Right lobe of liver (tissue), 6 donors: ENCODE measurements around the gene COL4A1. TPM values are rescaled to one million over a fixed set of nuclear protein-coding genes. Genes with fewer than 3 reads are reported as not detected.

Source experiments
- ATAC-seq, 4 donors: fragments of 200-7000 bp; cut with Tn5 transposase; one replicate each; pipeline ENCODE4 v1.9.1; 2020; ENCODE audit warnings: mild to moderate bottlenecking in 4 of 4, moderate library complexity in 4 of 4
- DNase-seq, 3 donors: peaks; one replicate each; pipeline ENCODE4 v3.0.0-alpha.2; 2020
- H3K27ac ChIP-seq, 3 donors: fragments of 200-600 bp; one replicate each; pipeline ENCODE4 v1.8.0; 2022
- H3K27me3 ChIP-seq, 2 donors: fragments of 200-600 bp; one replicate each; pipeline ENCODE4 v1.8.0; 2022
- H3K36me3 ChIP-seq, 4 donors: fragments of 200-600 bp; sonication (generic) in 1 of 4; one replicate each; pipeline versions ENCODE4 v1.5.1 to v1.8.0; 2017 to 2022; ENCODE audit warnings: control low read depth in 1 of 4
- H3K4me1 ChIP-seq, 4 donors: fragments of 200-600 bp; sonication (generic) in 1 of 4; one replicate each; pipeline versions ENCODE4 v1.5.1 to v1.8.0; 2017 to 2022; ENCODE audit warnings: control low read depth in 1 of 4
- H3K4me3 ChIP-seq, 3 donors: fragments of 200-600 bp; one replicate each; pipeline ENCODE4 v1.8.0; 2022
- H3K9me3 ChIP-seq, 4 donors: fragments of 200-600 bp; sonication (generic) in 1 of 4; one replicate each; pipeline versions ENCODE4 v1.5.1 to v1.8.0; 2017 to 2022; ENCODE audit warnings: control low read depth in 1 of 4
- CTCF ChIP-seq, 4 donors: fragments of 200-600 bp in 3 of 4; fragments of 450-650 bp in 1 of 4; IDR thresholded peaks; one replicate each; pipeline versions ENCODE4 v1.5.1 to v1.8.0; 2016 to 2022; ENCODE audit warnings: antibody characterized with exemption in 4 of 4, mild to moderate bottlenecking in 2 of 4
- POLR2A ChIP-seq: fragments of 450-650 bp; IDR thresholded peaks from one replicate; pipeline ENCODE4 v1.6.1; 2017; ENCODE audit warnings: antibody characterized with exemption, mild to moderate bottlenecking
- WGBS: methylation state at CpG from one replicate; pipeline ENCODE4 v1.1.6; 2018; ENCODE audit warnings: low coverage, low lambda C conversion rate; ENCODE audit not compliant: insufficient coverage; ENCODE audit errors: missing lambda C conversion rate; 5-methylcytosine and 5-hydroxymethylcytosine counted together
- intact Hi-C, 2 donors: fragments of 100-400 bp; cut with DNase I; formaldehyde crosslinking; loops; one replicate each; pipeline versions ENCODE4 v1.11.2 to v1.14.1; 2022
- total RNA-seq, 6 experiments: library from RNA; depleted of rRNA in 2 of 6; stranded (reverse); fragments of >200 nt in 2 of 6; fragmentation: NEBNext Ultra II Directional in 3 of 6; extraction: Animal tissue kit (Norgen Biotek cat#: 25700) in 3 of 6; gene quantifications; one replicate each; pipeline versions ENCODE4 v1.1.0 to v1.2.4, GENCODE V29; 2016 to 2023
- donor health status: DM: no; HTN: yes; CAD: no.
- donor health status: DM: no; HTN: no; CAD: no.
- donor health status: DM: no; HTN: no; CAD: no.
- donor health status: DM: no; HTN: yes; CAD: no.
- donor health status: DM: no; HTN: yes; CAD: no.

The COL4A1 gene
- total RNA-seq, 6 experiments from 2014 or later, result 8.0 to 89.8 (median 41.1) TPM

GRCh38 chr13:110233181-110233950, 73.6 kb downstream of the COL4A1 start:
- DNase-seq (no peak), ATAC-seq (peak; percentile 31 to 54 (median 46))
- H3K9me3 ChIP-seq, result no peaks in the 10 kb centered on the region
- intact Hi-C loops, result no loop called here
- H3K27me3 ChIP-seq, result no peaks in the 10 kb centered on the region
- TF ChIP-seq POLR2A (no peak), CTCF (IDR thresholded peaks at IDR 0.05) (no peak)
- no peak overlapping the region for H3K4me3 ChIP-seq
- peak overlapping the region; percentile 6 to 63 (median 10) for H3K27ac ChIP-seq
- WGBS, result 35% methylated on average over 18 of the region's 20 CpGs
- no peaks in the 10 kb centered on the region for H3K36me3 ChIP-seq
- no peaks in the 10 kb centered on the region for H3K4me1 ChIP-seq

GRCh38 chr13:110232756-110233155, 74.2 kb downstream of the COL4A1 start:
- DNase-seq, result no peak
- H3K9me3 ChIP-seq, result no peaks in the 10 kb centered on the region
- intact Hi-C loops, result no loop called here
- no peaks in the 10 kb centered on the region for H3K4me1 ChIP-seq
- peak; percentile 39 to 62 (median 58) for ATAC-seq
- H3K4me3 ChIP-seq, result no peak overlapping the region
- no peaks in the 10 kb centered on the region for H3K36me3 ChIP-seq
- no peak for TF ChIP-seq CTCF (IDR thresholded peaks at IDR 0.05)
- no peak for TF ChIP-seq POLR2A
- H3K27ac ChIP-seq, result peak overlapping the region; percentile 6 to 63 (median 10)
- WGBS, result 34% methylated on average over 11 of the region's 11 CpGs
- H3K27me3 ChIP-seq, result no peaks in the 10 kb centered on the region

GRCh38 chr13:110232142-110232541, 74.8 kb downstream of the COL4A1 start:
- intact Hi-C loops, result no loop called here
- Histone ChIP-seq H3K9me3 (no peaks in the 10 kb centered on the region), H3K4me3 (no peak overlapping the region), H3K36me3 (no peaks in the 10 kb centered on the region), H3K27me3 (no peaks in the 10 kb centered on the region), H3K4me1 (no peaks in the 10 kb centered on the region), H3K27ac (peak overlapping the region; percentile 6 to 63 (median 10))
- no peak for ATAC-seq
- no peak for TF ChIP-seq POLR2A
- TF ChIP-seq CTCF (IDR thresholded peaks at IDR 0.05), result no peak
- 27% methylated on average over 4 of the region's 5 CpGs for WGBS
- no peak for DNase-seq

- Histone ChIP-seq H3K9me3 (no peaks in the 10 kb centered on the region), H3K27me3 (no peaks in the 10 kb centered on the region), H3K4me3 (no peak overlapping the region), H3K36me3 (no peaks in the 10 kb centered on the region), H3K27ac (peak overlapping the region in 1 of 3 donors; percentile 63), H3K4me1 (no peaks in the 10 kb centered on the region)
- TF ChIP-seq POLR2A, result no peak
- no peak for TF ChIP-seq CTCF (IDR thresholded peaks at IDR 0.05)
- intact Hi-C loops, result no loop called here
- ATAC-seq (no peak), DNase-seq (no peak)
- WGBS, result 74% methylated on average over 12 of the region's 16 CpGs
These were observed 75.5 kb downstream of the COL4A1 start for GRCh38 chr13:110231348-110232047.
